GM12872 (cell line): ENCODE measurements around the gene COG6.

ENCODE experiments used
- TF ChIP-seq, protein P1 (sequence below): IDR thresholded peaks from 3 replicates; pipeline ENCODE4 v1.5.1; 2011; ENCODE audit warnings: low read depth, mild to moderate bottlenecking, low read length, moderate library complexity; ENCODE audit not compliant: insufficient read depth

Gene COG6

DNA sequence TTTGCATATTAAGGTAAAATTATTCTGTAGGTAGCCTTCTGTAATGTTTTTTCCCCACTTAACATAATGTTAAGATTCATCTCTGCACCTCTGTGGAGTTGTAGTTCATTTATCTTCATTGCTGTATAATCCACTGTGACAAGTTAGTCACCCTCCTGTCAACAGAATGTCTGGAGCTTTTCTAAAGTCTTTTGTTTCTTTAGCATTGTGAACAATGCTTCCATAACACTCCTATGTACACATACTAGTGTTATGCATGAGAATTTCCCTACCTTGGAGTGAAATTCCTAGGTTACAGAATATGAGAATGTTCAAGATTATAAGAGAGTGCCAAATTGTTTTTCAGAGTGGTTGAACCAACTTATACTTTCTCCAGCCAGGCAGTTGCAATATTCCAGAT lies 113.5 kb downstream of the COG6 start:
- TF ChIP-seq, protein P1, sequence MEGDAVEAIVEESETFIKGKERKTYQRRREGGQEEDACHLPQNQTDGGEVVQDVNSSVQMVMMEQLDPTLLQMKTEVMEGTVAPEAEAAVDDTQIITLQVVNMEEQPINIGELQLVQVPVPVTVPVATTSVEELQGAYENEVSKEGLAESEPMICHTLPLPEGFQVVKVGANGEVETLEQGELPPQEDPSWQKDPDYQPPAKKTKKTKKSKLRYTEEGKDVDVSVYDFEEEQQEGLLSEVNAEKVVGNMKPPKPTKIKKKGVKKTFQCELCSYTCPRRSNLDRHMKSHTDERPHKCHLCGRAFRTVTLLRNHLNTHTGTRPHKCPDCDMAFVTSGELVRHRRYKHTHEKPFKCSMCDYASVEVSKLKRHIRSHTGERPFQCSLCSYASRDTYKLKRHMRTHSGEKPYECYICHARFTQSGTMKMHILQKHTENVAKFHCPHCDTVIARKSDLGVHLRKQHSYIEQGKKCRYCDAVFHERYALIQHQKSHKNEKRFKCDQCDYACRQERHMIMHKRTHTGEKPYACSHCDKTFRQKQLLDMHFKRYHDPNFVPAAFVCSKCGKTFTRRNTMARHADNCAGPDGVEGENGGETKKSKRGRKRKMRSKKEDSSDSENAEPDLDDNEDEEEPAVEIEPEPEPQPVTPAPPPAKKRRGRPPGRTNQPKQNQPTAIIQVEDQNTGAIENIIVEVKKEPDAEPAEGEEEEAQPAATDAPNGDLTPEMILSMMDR, result no peak

DNA sequence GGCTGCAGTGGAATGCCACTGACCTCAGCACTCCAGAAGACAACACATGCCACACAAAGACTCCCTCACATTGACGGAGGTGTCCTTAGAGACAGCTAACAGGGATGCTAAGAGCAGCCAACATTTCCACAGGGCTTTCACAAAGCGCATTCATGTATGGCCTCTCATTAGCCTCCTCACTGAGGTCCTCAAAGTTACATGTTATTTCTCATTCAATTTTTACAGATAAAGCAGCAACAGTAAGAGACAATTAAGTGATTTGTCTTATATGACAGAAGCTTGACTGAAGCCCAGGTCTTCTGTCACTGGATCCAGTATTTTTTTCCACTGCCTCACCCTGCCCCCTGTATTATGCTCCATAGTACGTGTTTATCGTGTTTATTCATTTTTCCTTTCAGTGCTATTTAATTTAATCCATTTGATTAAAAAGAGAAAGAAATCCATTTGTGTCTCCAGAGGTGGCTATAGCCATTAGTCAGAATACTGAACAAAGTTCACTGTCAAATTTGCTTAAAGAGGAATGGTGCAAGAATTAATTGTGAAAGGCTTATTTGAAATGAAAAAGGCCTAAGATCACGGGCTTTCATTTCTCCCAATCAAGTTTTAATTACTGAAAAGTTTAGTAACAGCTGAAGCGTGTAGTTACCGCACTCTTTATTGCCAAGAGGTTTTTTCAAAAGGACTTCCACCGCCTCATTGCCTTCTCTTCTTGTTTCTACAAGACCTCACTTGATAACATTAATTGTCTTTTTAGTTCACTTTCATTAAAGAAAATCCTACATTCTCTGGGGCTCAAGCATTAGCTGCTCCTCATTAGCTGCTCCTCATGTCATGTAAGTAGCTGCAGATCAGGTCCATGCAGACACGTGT lies 115.0 kb downstream of the COG6 start:
- TF ChIP-seq, protein P1, result no peak

DNA sequence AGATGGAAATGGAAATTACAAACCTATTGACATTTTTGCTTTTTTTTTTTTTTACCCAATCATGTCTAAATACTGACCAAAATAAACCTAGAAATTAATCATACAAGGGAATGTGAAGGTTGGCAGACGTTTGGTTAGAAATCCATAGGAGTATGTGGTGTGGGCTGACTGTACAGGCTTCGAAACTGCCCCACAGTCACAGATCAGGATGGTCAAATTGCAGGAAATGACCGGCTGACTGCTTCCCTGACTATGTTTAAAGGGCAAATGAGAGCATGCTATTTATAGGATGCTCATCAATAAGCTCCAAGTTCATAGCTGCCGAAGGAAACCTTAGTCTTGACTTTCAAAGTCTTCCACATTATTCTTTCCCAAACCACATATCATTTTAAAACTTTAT lies 118.4 kb downstream of the COG6 start:
- TF ChIP-seq, protein P1, result no peak

DNA sequence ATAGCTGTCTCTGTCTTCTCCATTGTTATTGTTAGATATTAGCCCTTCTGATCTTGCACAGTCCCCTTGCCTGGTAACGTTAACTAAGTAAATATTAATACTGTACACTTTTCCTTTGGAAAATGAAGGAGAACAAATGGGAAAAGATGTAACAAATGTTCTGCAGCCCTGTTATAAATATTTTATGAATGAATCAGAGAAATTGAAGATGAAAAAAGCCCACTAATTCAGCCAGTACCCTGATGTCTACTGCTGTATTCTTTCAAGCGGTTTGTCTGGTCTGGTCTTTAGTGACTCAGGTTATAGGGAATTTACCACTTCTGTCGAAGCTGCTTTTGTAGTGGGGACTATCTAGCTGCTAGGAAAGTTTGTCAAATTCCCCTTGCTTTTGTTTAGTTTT lies 121.0 kb downstream of the COG6 start:
- TF ChIP-seq, protein P1, result no peak

DNA sequence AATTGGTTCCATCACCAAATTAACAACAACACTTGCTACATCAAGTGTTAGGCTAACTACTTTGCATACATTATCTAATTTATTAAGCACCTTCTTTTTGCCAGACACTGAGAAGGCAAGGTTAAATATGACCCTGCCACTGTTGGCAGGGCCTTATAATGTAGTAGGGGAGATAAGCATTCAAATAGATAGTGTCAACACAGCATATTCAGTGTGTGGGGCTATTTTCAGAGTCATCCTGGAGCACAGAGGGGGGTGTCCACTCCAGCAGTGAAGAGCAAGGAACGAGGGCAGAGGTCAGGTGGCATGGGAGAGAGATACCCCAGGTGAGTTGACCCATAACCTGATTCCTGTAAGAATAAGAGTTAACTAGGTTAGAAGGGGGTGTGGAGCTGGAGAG lies 121.6 kb downstream of the COG6 start:
- TF ChIP-seq, protein P1, result no peak

DNA sequence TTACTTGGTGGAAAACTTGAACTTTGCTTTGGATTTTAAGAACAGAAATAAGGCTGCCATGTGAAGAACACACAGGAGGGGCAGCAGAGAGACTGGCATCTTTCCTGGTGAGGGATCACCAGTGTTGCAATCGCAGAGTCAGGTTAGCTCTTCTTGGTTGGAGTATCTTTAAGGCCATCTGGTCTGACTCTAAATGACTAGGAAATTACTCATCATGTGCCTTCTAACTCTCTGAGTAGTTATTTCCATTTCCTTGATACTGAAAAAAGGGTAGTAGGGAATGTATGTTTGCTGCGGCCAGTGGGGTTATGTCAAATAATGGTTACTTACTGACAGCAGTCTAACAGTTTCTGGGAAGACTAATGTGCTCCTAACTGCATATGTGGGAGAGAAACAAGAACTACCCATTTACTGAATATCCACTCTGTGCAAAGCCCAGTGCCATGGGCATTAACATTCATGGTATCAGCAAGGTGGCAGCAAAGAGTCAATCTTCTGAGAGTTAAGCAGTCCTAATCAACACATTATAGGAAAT lies 122.1 kb downstream of the COG6 start:
- TF ChIP-seq, protein P1, result peak; percentile 43; the same call in 2 of the 3 replicates

DNA sequence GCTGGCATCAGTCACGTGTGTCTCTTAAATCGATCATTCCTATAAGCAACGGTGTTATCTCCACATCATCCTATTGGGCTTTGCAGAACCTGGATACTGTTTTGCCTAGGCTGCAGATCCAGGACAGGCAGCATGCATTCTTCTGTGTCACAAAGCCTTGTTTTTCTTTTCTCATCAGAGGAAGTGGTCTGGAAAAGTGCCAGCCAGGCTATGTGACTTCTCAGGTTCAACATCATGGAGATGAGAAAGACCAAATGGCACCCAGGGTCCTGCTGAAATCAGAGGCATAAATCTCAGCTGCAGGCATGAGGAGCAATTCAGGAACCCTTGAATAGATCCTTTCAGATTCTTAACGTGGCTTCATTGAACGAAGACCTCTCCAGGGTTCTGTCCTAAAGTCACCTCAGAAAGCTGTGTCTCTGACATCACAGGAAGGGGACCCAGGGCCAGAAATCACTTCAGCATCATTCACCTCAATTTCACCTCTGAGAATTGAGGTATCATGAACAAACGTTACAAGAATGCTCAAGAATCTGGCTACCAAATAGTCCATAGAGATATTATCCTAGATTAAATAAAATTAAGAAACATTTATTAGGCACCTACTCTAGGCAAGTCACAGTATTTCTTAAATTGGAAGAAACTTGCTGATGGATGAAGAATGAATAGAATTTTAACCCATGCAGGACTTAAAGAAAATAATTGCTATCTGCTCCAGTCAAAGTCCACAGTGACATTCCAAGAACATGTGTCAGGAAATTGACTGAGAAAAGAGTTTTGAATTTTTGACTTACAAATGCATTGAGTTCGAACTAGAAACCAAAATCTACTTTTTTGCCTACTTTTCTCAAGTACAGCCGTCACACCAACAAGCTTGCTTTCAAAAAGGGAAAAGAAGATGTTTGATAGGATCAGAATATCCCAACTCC lies 124.1 kb downstream of the COG6 start:
- TF ChIP-seq, protein P1, result no peak
